PFSK-1 (cell line): ENCODE measurements around the gene BCR.

Experiments
- FOXP2 ChIP-seq: optimal IDR thresholded peaks from 2 replicates; pipeline ENCODE3; 2011; ENCODE audit warnings: borderline replicate concordance, control low read depth, inconsistent platforms; ENCODE audit not compliant: insufficient read depth; ENCODE audit errors: extremely low read length, extremely low read depth
- POLR2AphosphoS5 ChIP-seq: IDR thresholded peaks from 2 replicates; pipeline ENCODE4 v1.6.1; 2012; ENCODE audit warnings: low read depth, mild to moderate bottlenecking, control low read depth, low read length, moderate library complexity
- REST ChIP-seq, 2 experiments: IDR thresholded peaks; 2 replicates each; pipeline versions ENCODE4 v1.6.1 to v1.8.0; 2011 to 2012; ENCODE audit warnings: low read depth in 2 of 2, low read length in 2 of 2, control low read depth in 1 of 2, inconsistent platforms in 1 of 2, mild to moderate bottlenecking in 1 of 2, moderate library complexity in 1 of 2; ENCODE audit not compliant: insufficient read depth in 1 of 2
- SIN3A ChIP-seq: IDR thresholded peaks from 2 replicates; pipeline ENCODE4 v1.6.1; 2012; ENCODE audit warnings: mild to moderate bottlenecking, low read length, moderate library complexity, borderline replicate concordance; ENCODE audit not compliant: insufficient read depth
- TAF1 ChIP-seq: IDR thresholded peaks from 2 replicates; pipeline ENCODE4 v1.6.1; 2012; ENCODE audit warnings: low read length, control low read depth, borderline replicate concordance; ENCODE audit not compliant: insufficient read depth

Gene BCR

GRCh38 chr22:23277583-23278295, 97.4 kb downstream of the BCR start:
- TF ChIP-seq SIN3A = no peak
- no peak for TF ChIP-seq FOXP2
- TF ChIP-seq REST (IDR thresholded peaks at IDR 0.05; ENCODE audit: insufficient read depth in 1 of 2, low read depth in 2 of 2, low read length in 2 of 2) = no peak
- no peak for TF ChIP-seq POLR2AphosphoS5
- TF ChIP-seq TAF1 = no peak

GRCh38 chr22:23278883-23279675, 98.8 kb downstream of the BCR start:
- TF ChIP-seq SIN3A (no peak), TAF1 (no peak), REST (IDR thresholded peaks at IDR 0.05; ENCODE audit: insufficient read depth in 1 of 2, low read depth in 2 of 2, low read length in 2 of 2) (no peak), FOXP2 (no peak), POLR2AphosphoS5 (no peak)

GRCh38 chr22:23279781-23280180, 99.5 kb downstream of the BCR start:
- TF ChIP-seq POLR2AphosphoS5 (no peak), TAF1 (no peak), SIN3A (no peak), FOXP2 (no peak), REST (IDR thresholded peaks at IDR 0.05; ENCODE audit: insufficient read depth in 1 of 2, low read depth in 2 of 2, low read length in 2 of 2) (no peak)

GRCh38 chr22:23280356-23281052, 100.2 kb downstream of the BCR start:
- TF ChIP-seq POLR2AphosphoS5 (no peak), TAF1 (no peak), FOXP2 (no peak), SIN3A (no peak), REST (IDR thresholded peaks at IDR 0.05; ENCODE audit: insufficient read depth in 1 of 2, low read depth in 2 of 2, low read length in 2 of 2) (no peak)
